Sigmoid colon (tissue), 7 donors: ENCODE data around the gene FBXO3. TPM values are rescaled to one million over a fixed set of nuclear protein-coding genes. Genes with fewer than 3 reads are reported as not detected.

Experiments
- DNase-seq: peaks from one replicate; pipeline ENCODE4 v3.0.0-alpha.2; 2019
- H3K27ac ChIP-seq, 4 donors: fragments of 200-600 bp; sonication (generic); one replicate each; pipeline ENCODE4 v1.5.1; 2016 to 2019; ENCODE audit warnings: mild to moderate bottlenecking in 1 of 4
- H3K27me3 ChIP-seq, 3 donors: fragments of 200-600 bp; sonication (generic); one replicate each; pipeline ENCODE4 v1.5.1; 2019; ENCODE audit warnings: mild to moderate bottlenecking in 1 of 3
- H3K36me3 ChIP-seq, 4 donors: fragments of 200-600 bp; sonication (generic); one replicate each; pipeline ENCODE4 v1.5.1; 2016 to 2019
- H3K4me1 ChIP-seq, 4 donors: fragments of 200-600 bp; sonication (generic); one replicate each; pipeline ENCODE4 v1.5.1; 2017 to 2019
- H3K4me3 ChIP-seq, 4 donors: fragments of 200-600 bp; sonication (generic); one replicate each; pipeline ENCODE4 v1.5.1; 2017 to 2019; ENCODE audit warnings: mild to moderate bottlenecking in 2 of 4, moderate library complexity in 1 of 4
- H3K9me3 ChIP-seq, 4 donors: fragments of 200-600 bp in 3 of 4; sonication (generic) in 3 of 4; one replicate each; pipeline versions ENCODE4 v1.5.1 to v1.6.1; 2013 to 2019
- EP300 ChIP-seq, 4 donors: sonication (generic); formaldehyde crosslinking; IDR thresholded peaks; one replicate each; pipeline ENCODE4 v1.6.1; 2017; ENCODE audit warnings: antibody characterized with exemption in 4 of 4
- POLR2A ChIP-seq, 2 donors: fragments of 450-650 bp; IDR thresholded peaks; one replicate each; pipeline ENCODE4 v1.6.1; 2016; ENCODE audit warnings: antibody characterized with exemption in 2 of 2, mild to moderate bottlenecking in 2 of 2, moderate library complexity in 2 of 2
- POLR2AphosphoS5 ChIP-seq, 4 donors: sonication (generic); formaldehyde crosslinking; IDR thresholded peaks; one replicate each; pipeline ENCODE4 v1.6.1; 2017; ENCODE audit warnings: antibody characterized with exemption in 4 of 4
- WGBS, 2 donors: extraction: QIAGEN DNeasy Blood & Tissue Kit; methylation state at CpG; one replicate each; pipeline ENCODE4 v1.1.7; 2013; 5-methylcytosine and 5-hydroxymethylcytosine counted together
- intact Hi-C: fragments of 100-400 bp; cut with DNase I; formaldehyde crosslinking; loops from one replicate; pipeline ENCODE4 v1.15.1; 2023
- polyA plus RNA-seq, 3 donors: library from polyadenylated mRNA; stranded (reverse); fragments of 200-250 nt; gene quantifications; one replicate each; pipeline ENCODE4 v1.2.3, GENCODE V29; 2013
- total RNA-seq, 4 donors: library from RNA; depleted of rRNA; stranded (reverse); fragments of >200 nt; gene quantifications; one replicate each; pipeline ENCODE4 v1.1.0, GENCODE V29; 2016
- TF ChIP-seq, protein P1 (sequence below), 4 experiments: fragments of 450-650 bp in 3 of 4; fragments of 200-600 bp in 1 of 4; IDR thresholded peaks; one replicate each; pipeline ENCODE4 v1.5.1; 2016 to 2019; ENCODE audit warnings: antibody characterized with exemption in 4 of 4, mild to moderate bottlenecking in 3 of 4, moderate library complexity in 2 of 4
- donor health status: healthy with polysubstance abuse.
- donor health status: Bipolar disorder and iron deficiency.
- donor health status: healthy.

Gene FBXO3
- total and polyA plus RNA-seq, 7 donors, result 20.2 to 53.5 (median 36.8) TPM

DNA sequence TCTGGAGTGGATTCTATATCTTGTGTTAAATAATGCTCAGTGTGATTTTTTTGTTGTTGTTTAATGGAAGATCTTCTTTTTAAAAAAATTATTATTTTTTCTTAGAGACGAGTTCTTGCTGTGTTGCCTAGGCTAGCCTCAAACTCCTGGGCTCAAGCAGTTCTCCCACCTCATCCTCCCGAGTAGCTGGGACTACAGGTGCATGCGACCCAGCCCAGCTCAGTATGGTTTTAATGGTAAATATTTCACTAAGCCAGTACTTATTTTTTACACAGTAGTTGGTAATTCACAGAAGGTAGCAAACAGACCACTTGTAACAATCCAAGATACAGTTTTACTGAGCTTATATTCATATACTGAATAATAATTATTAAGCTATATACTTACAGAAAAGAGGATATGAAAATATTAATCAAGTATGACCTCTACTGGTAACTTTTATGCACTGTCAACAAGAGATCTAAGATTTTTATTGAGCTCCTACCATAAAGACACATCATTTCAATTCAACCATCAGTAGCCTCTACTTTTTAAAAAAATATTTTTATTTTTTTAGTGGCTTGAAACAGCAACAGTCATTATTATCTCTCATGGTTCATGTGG is 32.0 kb downstream of the FBXO3 start:
- no peak for DNase-seq
- TF ChIP-seq, protein P1, sequence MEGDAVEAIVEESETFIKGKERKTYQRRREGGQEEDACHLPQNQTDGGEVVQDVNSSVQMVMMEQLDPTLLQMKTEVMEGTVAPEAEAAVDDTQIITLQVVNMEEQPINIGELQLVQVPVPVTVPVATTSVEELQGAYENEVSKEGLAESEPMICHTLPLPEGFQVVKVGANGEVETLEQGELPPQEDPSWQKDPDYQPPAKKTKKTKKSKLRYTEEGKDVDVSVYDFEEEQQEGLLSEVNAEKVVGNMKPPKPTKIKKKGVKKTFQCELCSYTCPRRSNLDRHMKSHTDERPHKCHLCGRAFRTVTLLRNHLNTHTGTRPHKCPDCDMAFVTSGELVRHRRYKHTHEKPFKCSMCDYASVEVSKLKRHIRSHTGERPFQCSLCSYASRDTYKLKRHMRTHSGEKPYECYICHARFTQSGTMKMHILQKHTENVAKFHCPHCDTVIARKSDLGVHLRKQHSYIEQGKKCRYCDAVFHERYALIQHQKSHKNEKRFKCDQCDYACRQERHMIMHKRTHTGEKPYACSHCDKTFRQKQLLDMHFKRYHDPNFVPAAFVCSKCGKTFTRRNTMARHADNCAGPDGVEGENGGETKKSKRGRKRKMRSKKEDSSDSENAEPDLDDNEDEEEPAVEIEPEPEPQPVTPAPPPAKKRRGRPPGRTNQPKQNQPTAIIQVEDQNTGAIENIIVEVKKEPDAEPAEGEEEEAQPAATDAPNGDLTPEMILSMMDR (IDR thresholded peaks at IDR 0.05), result peak in 3 of 4 experiments; percentile 9 to 55 (median 35)
- TF ChIP-seq POLR2AphosphoS5 (IDR thresholded peaks at IDR 0.05), result no peak
- TF ChIP-seq EP300 (IDR thresholded peaks at IDR 0.05), result no peak
- TF ChIP-seq POLR2A (IDR thresholded peaks at IDR 0.05), result no peak
- no peaks in the 10 kb centered on the region for H3K27me3 ChIP-seq
- H3K27ac ChIP-seq, result no peak overlapping the region
- WGBS, 2 donors, result 71 to 83% methylated on average over 3 of the region's 3 CpGs
- no peaks in the 10 kb centered on the region for H3K9me3 ChIP-seq
- H3K4me3 ChIP-seq, result no peak overlapping the region
- intact Hi-C loops, result loop anchor here (5.0 kb wide), 1 partner anchor 200 kb away; no protein-coding TSS in a partner anchor
- H3K4me1 ChIP-seq, result peaks cover 0 to 3% (median 2%) of the 10 kb centered on the region in 4 donors
- peaks cover 4 to 45% (median 15%) of the 10 kb centered on the region in 4 donors for H3K36me3 ChIP-seq

GRCh38 chr11:33741806-33742205 is 32.5 kb downstream of the FBXO3 start:
- peaks cover 4 to 41% (median 12%) of the 10 kb centered on the region in 4 donors for H3K36me3 ChIP-seq
- peaks cover 0 to 8% (median 7%) of the 10 kb centered on the region in 4 donors for H3K4me1 ChIP-seq
- TF ChIP-seq, protein P1 (IDR thresholded peaks at IDR 0.05), result no peak
- TF ChIP-seq POLR2AphosphoS5 (IDR thresholded peaks at IDR 0.05) (no peak), EP300 (IDR thresholded peaks at IDR 0.05) (no peak), POLR2A (IDR thresholded peaks at IDR 0.05) (no peak)
- intact Hi-C loops, result loop anchor here (5.0 kb wide), 1 partner anchor 200 kb away; no protein-coding TSS in a partner anchor
- DNase-seq, result no peak
- H3K27me3 ChIP-seq, result no peaks in the 10 kb centered on the region
- no peaks in the 10 kb centered on the region for H3K9me3 ChIP-seq
- 91% methylated on average over 7 of the region's 7 CpGs for WGBS, 2 donors
- H3K4me3 ChIP-seq, result no peak overlapping the region
- H3K27ac ChIP-seq, result no peak overlapping the region

GRCh38 chr11:33737362-33737821 is 36.9 kb downstream of the FBXO3 start:
- no peak overlapping the region for H3K4me3 ChIP-seq
- peaks cover 0 to 12% (median 0%) of the 10 kb centered on the region in 4 donors for H3K36me3 ChIP-seq
- intact Hi-C loops, result loop anchor here (5.0 to 10.0 kb wide), 5 partner anchors 35 to 580 kb away; partner anchors contain the start of genes C11orf91, FBXO3 and HIPK3
- H3K27me3 ChIP-seq, result no peaks in the 10 kb centered on the region
- WGBS, 2 donors, result 36 to 58% methylated on average over 3 of the region's 3 CpGs
- peaks cover 0 to 38% (median 33%) of the 10 kb centered on the region in 4 donors for H3K4me1 ChIP-seq
- TF ChIP-seq EP300 (IDR thresholded peaks at IDR 0.05) (no peak), POLR2A (IDR thresholded peaks at IDR 0.05) (no peak), POLR2AphosphoS5 (IDR thresholded peaks at IDR 0.05) (no peak)
- TF ChIP-seq, protein P1 (IDR thresholded peaks at IDR 0.05), result no peak
- no peak for DNase-seq
- H3K27ac ChIP-seq, result peak overlapping the region; percentile 82 to 93 (median 92)
- no peaks in the 10 kb centered on the region for H3K9me3 ChIP-seq

DNA sequence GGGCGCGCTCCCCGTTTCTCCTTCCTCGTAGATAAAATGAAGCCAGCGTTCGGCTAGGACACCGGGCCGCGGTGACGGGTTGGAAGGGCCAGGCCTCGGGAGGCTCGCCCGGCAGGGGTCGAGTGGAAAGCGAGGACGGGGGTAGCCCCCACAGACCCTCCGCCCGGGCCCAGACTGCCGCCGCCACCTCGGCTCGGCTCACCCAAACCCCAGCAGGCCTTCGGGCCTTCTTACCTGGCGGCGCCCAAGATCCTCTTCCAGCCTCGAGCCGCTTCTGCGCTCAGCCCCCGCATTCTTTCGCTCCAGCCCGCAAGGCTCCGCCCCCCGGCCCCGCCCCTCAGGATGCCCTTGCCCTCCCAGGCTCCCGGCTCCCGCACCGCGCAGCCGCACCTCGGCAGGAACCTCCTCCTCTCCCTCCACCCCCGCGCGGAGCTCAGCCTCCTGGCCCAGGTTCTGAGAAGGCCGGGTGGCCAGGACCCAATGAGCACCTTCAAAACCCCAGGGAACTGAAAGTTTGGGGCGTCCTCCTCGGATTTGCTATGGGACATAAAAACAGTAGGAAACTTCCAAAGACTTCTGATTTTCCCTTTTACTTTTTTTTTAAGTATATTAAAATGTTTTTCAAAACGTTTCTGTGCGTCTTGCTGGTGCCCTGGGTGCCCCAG is 38.0 kb downstream of the FBXO3 start, which contains the start of gene CD59:
Gene CD59, minus strand, starts transcription at position 276 of the 665 bp plus-strand sequence. CDS start 13,978 bp downstream, outside the sequence.
- intact Hi-C loops, result loop anchor here (5.0 to 10.0 kb wide), 5 partner anchors 34 to 579 kb away; partner anchors contain the start of genes C11orf91, FBXO3 and HIPK3
- Histone ChIP-seq H3K27ac (peak within 1 kb of the TSS; percentile 82 to 93 (median 92)), H3K4me1 (peaks cover 0 to 49% (median 41%) of the 10 kb centered on the region in 4 donors), H3K9me3 (no peaks in the 10 kb centered on the region), H3K27me3 (no peaks in the 10 kb centered on the region), H3K36me3 (peaks cover 0 to 2% (median 0%) of the 10 kb centered on the region in 4 donors), H3K4me3 (peak within 1 kb of the TSS; percentile 73 to 91 (median 89))
- DNase-seq, result peak; percentile 98
- TF ChIP-seq, protein P1 (IDR thresholded peaks at IDR 0.05), result no peak
- peak; percentile 81 to 83 for TF ChIP-seq POLR2A (IDR thresholded peaks at IDR 0.05)
- TF ChIP-seq EP300 (IDR thresholded peaks at IDR 0.05), result no peak
- TF ChIP-seq POLR2AphosphoS5 (IDR thresholded peaks at IDR 0.05), result peak; percentile 89 to 98 (median 98)
- 1 to 2% methylated on average over 48 of the region's 48 CpGs for WGBS, 2 donors
